ENCODE data around the gene GALNT13. TPM values are rescaled to one million over a fixed set of nuclear protein-coding genes. Genes with fewer than 3 reads are reported as not detected.

The GALNT13 gene
- total and polyA plus RNA-seq, 2 donors (not counting 1 experiment from before 2014, with no cell fraction given), result not detected

- Histone ChIP-seq H4K20me1 (ENCODE audit: control insufficient read depth, insufficient read depth, low read length, poor library complexity, severe bottlenecking) (no peaks in the 10 kb centered on the region), H3K9ac (ENCODE audit: low read length) (no peak overlapping the region), H3K9me3 (ENCODE audit: control extremely low read depth in 1 of 3, control insufficient read depth in 2 of 3, insufficient read depth in 1 of 3, low read length in 2 of 3) (peaks cover 0 to 1% (median 0%) of the 10 kb centered on the region in 3 donors), H3K4me2 (replicated peaks; ENCODE audit: low read depth, low read length, poor library complexity, severe bottlenecking) (no peak overlapping the region), H3K36me3 (replicated peaks in 1 of 2; ENCODE audit: control extremely low read depth in 1 of 2, control insufficient read depth in 1 of 2, extremely low read depth in 1 of 2, insufficient read depth in 2 of 2, low read length in 1 of 2) (no peaks in the 10 kb centered on the region), H3K4me3 (ENCODE audit: control extremely low read depth in 1 of 5, extremely low read depth in 1 of 5, insufficient read depth in 1 of 5, low read depth in 2 of 5, low read length in 4 of 5) (no peak overlapping the region), H3K27ac (ENCODE audit: low read length in 2 of 2) (no peak overlapping the region), H3K4me1 (ENCODE audit: control insufficient read depth in 2 of 2, insufficient read depth in 2 of 2, low read length in 2 of 2) (no peaks in the 10 kb centered on the region), H3K79me2 (ENCODE audit: control insufficient read depth, insufficient read depth, low read length) (no peaks in the 10 kb centered on the region), H2AFZ (ENCODE audit: insufficient read depth, low read depth, low read length, poor library complexity, severe bottlenecking) (no peak overlapping the region), H3K27me3 (replicated peaks in 1 of 4; ENCODE audit: control extremely low read depth in 1 of 4, control insufficient read depth in 3 of 4, insufficient read depth in 4 of 4, low read length in 3 of 4) (no peaks in the 10 kb centered on the region)
- TF ChIP-seq, protein P1, sequence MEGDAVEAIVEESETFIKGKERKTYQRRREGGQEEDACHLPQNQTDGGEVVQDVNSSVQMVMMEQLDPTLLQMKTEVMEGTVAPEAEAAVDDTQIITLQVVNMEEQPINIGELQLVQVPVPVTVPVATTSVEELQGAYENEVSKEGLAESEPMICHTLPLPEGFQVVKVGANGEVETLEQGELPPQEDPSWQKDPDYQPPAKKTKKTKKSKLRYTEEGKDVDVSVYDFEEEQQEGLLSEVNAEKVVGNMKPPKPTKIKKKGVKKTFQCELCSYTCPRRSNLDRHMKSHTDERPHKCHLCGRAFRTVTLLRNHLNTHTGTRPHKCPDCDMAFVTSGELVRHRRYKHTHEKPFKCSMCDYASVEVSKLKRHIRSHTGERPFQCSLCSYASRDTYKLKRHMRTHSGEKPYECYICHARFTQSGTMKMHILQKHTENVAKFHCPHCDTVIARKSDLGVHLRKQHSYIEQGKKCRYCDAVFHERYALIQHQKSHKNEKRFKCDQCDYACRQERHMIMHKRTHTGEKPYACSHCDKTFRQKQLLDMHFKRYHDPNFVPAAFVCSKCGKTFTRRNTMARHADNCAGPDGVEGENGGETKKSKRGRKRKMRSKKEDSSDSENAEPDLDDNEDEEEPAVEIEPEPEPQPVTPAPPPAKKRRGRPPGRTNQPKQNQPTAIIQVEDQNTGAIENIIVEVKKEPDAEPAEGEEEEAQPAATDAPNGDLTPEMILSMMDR (IDR thresholded peaks at IDR 0.05), result no peak
- no peak for TF ChIP-seq EZH2 (IDR thresholded peaks at IDR 0.05; ENCODE audit: borderline replicate concordance, insufficient read depth, low read depth, low read length, poor library complexity, severe bottlenecking)
- no peak for DNase-seq
- 86% methylated on average over 1 of the region's 2 CpGs for WGBS (ENCODE audit: insufficient coverage)
- ATAC-seq (ENCODE audit: low read depth), result no peak
- intact Hi-C loops (cut with micrococcal nuclease), result no loop called here
- no peaks in the 10 kb centered on the region for H3K9me3 Mint-ChIP-seq (ENCODE audit: insufficient read depth)
- no peaks in the 10 kb centered on the region for H3K27me3 Mint-ChIP-seq
- no peak overlapping the region for H3K27ac Mint-ChIP-seq
- POLR2A ChIA-PET, result no interaction called here
- no peak overlapping the region for H3K4me3 Mint-ChIP-seq
- no peaks in the 10 kb centered on the region for H3K4me1 Mint-ChIP-seq
- CTCF ChIA-PET, result no interaction called here
Observed at GRCh38 chr2:154093856-154094255, 222.1 kb downstream of the GALNT13 start.

GRCh38 chr2:154097833-154098398 is 226.2 kb downstream of the GALNT13 start:
- Histone ChIP-seq H4K20me1 (ENCODE audit: control insufficient read depth, insufficient read depth, low read length, poor library complexity, severe bottlenecking) (no peaks in the 10 kb centered on the region), H3K27ac (ENCODE audit: low read length in 2 of 2) (no peak overlapping the region), H3K4me3 (ENCODE audit: control extremely low read depth in 1 of 5, extremely low read depth in 1 of 5, insufficient read depth in 1 of 5, low read depth in 2 of 5, low read length in 4 of 5) (no peak overlapping the region), H3K4me2 (replicated peaks; ENCODE audit: low read depth, low read length, poor library complexity, severe bottlenecking) (no peak overlapping the region), H3K36me3 (replicated peaks in 1 of 2; ENCODE audit: control extremely low read depth in 1 of 2, control insufficient read depth in 1 of 2, extremely low read depth in 1 of 2, insufficient read depth in 2 of 2, low read length in 1 of 2) (no peaks in the 10 kb centered on the region), H3K4me1 (ENCODE audit: control insufficient read depth in 2 of 2, insufficient read depth in 2 of 2, low read length in 2 of 2) (no peaks in the 10 kb centered on the region), H3K27me3 (replicated peaks in 1 of 4; ENCODE audit: control extremely low read depth in 1 of 4, control insufficient read depth in 3 of 4, insufficient read depth in 4 of 4, low read length in 3 of 4) (no peaks in the 10 kb centered on the region), H3K79me2 (ENCODE audit: control insufficient read depth, insufficient read depth, low read length) (no peaks in the 10 kb centered on the region), H3K9ac (ENCODE audit: low read length) (no peak overlapping the region), H3K9me3 (ENCODE audit: control extremely low read depth in 1 of 3, control insufficient read depth in 2 of 3, insufficient read depth in 1 of 3, low read length in 2 of 3) (peaks cover 0 to 2% (median 0%) of the 10 kb centered on the region in 3 donors), H2AFZ (ENCODE audit: insufficient read depth, low read depth, low read length, poor library complexity, severe bottlenecking) (no peak overlapping the region)
- ChIA-PET CTCF (no interaction called here), POLR2A (no interaction called here)
- Mint-ChIP-seq H3K27me3 (no peaks in the 10 kb centered on the region), H3K27ac (no peak overlapping the region), H3K9me3 (ENCODE audit: insufficient read depth) (peaks cover 4% of the 10 kb centered on the region), H3K4me3 (no peak overlapping the region), H3K4me1 (no peaks in the 10 kb centered on the region)
- no CpG with 5 or more reads among the region's 4 CpGs for WGBS (ENCODE audit: insufficient coverage)
- DNase-seq, result no peak
- intact Hi-C loops (cut with micrococcal nuclease), result no loop called here
- no peak for TF ChIP-seq EZH2 (IDR thresholded peaks at IDR 0.05; ENCODE audit: borderline replicate concordance, insufficient read depth, low read depth, low read length, poor library complexity, severe bottlenecking)
- TF ChIP-seq, protein P1 (IDR thresholded peaks at IDR 0.05), result no peak
- no peak for ATAC-seq (ENCODE audit: low read depth)
